ENCODE measurements around the gene GPR180.

GPR180 gene

GRCh38 chr13:94585543-94586101 lies 16.0 kb upstream of the GPR180 start:
- Histone ChIP-seq H3K79me2 (ENCODE audit: insufficient read depth, low read length) (peaks cover 32% of the 10 kb centered on the region), H3K4me3 (ENCODE audit: low read length, poor library complexity, severe bottlenecking) (no peak overlapping the region), H3K9ac (ENCODE audit: low read depth, low read length, poor library complexity, severe bottlenecking) (no peak overlapping the region), H3K27me3 (ENCODE audit: insufficient read depth, low read length, poor library complexity, severe bottlenecking) (no peaks in the 10 kb centered on the region), H3F3A (ENCODE audit: low read depth) (no peaks in the 10 kb centered on the region), H3K4me2 (ENCODE audit: low read depth, low read length, poor library complexity, severe bottlenecking) (no peak overlapping the region), H4K20me1 (ENCODE audit: insufficient read depth, low read length, poor library complexity, severe bottlenecking) (peaks cover 15% of the 10 kb centered on the region), H2AFZ (ENCODE audit: low read length) (no peak overlapping the region), H3K36me3 (ENCODE audit: insufficient read depth, low read length) (peaks cover 41% of the 10 kb centered on the region; the same call in 1 of the 2 replicates), H3K9me2 (replicated peaks; ENCODE audit: low read depth, low read length) (no peaks in the 10 kb centered on the region), H3K4me1 (ENCODE audit: insufficient read depth, low read length, poor library complexity, severe bottlenecking) (peaks cover 6% of the 10 kb centered on the region), H3K9me3 (ENCODE audit: insufficient read depth, low read depth, low read length) (no peaks in the 10 kb centered on the region)
- no peak for TF ChIP-seq EZH2phosphoT487 (IDR thresholded peaks at IDR 0.05; ENCODE audit: borderline replicate concordance)
- no peak for TF ChIP-seq CTCF (conservative IDR thresholded peaks at IDR 0.05; ENCODE audit: low read length)

GRCh38 chr13:94586371-94586770 lies 15.3 kb upstream of the GPR180 start:
- H2AFZ ChIP-seq (ENCODE audit: low read length): no peak overlapping the region
- H3K4me1 ChIP-seq (ENCODE audit: insufficient read depth, low read length, poor library complexity, severe bottlenecking): peaks cover 10% of the 10 kb centered on the region

GRCh38 chr13:94588541-94588940 lies 13.1 kb upstream of the GPR180 start:
- Histone ChIP-seq H3K36me3 (ENCODE audit: insufficient read depth, low read length) (peaks cover 21% of the 10 kb centered on the region; the same call in 1 of the 2 replicates), H3F3A (ENCODE audit: low read depth) (no peaks in the 10 kb centered on the region), H3K9ac (ENCODE audit: low read depth, low read length, poor library complexity, severe bottlenecking) (peak overlapping the region; percentile 1), H3K4me1 (ENCODE audit: insufficient read depth, low read length, poor library complexity, severe bottlenecking) (peaks cover 26% of the 10 kb centered on the region), H2AFZ (ENCODE audit: low read length) (no peak overlapping the region), H3K79me2 (ENCODE audit: insufficient read depth, low read length) (peaks cover 57% of the 10 kb centered on the region), H3K4me2 (ENCODE audit: low read depth, low read length, poor library complexity, severe bottlenecking) (peak overlapping the region; percentile 27), H4K20me1 (ENCODE audit: insufficient read depth, low read length, poor library complexity, severe bottlenecking) (peaks cover 24% of the 10 kb centered on the region), H3K27me3 (ENCODE audit: insufficient read depth, low read length, poor library complexity, severe bottlenecking) (no peaks in the 10 kb centered on the region), H3K4me3 (ENCODE audit: low read length, poor library complexity, severe bottlenecking) (no peak overlapping the region), H3K9me2 (replicated peaks; ENCODE audit: low read depth, low read length) (no peaks in the 10 kb centered on the region), H3K9me3 (ENCODE audit: insufficient read depth, low read depth, low read length) (no peaks in the 10 kb centered on the region)
- TF ChIP-seq EZH2phosphoT487 (IDR thresholded peaks at IDR 0.05; ENCODE audit: borderline replicate concordance) (no peak), CTCF (conservative IDR thresholded peaks at IDR 0.05; ENCODE audit: low read length) (no peak)

More at GRCh38 chr13:94586371-94586770, 15.3 kb upstream of the GPR180 start:
- no peaks in the 10 kb centered on the region for H3F3A ChIP-seq (ENCODE audit: low read depth)
- H3K27me3 ChIP-seq (ENCODE audit: insufficient read depth, low read length, poor library complexity, severe bottlenecking): no peaks in the 10 kb centered on the region
- no peaks in the 10 kb centered on the region for H3K9me2 ChIP-seq (replicated peaks; ENCODE audit: low read depth, low read length)
- peaks cover 19% of the 10 kb centered on the region for H4K20me1 ChIP-seq (ENCODE audit: insufficient read depth, low read length, poor library complexity, severe bottlenecking)
- H3K9ac ChIP-seq (ENCODE audit: low read depth, low read length, poor library complexity, severe bottlenecking): no peak overlapping the region
- H3K36me3 ChIP-seq (ENCODE audit: insufficient read depth, low read length): peaks cover 34% of the 10 kb centered on the region; the same call in 1 of the 2 replicates
- H3K9me3 ChIP-seq (ENCODE audit: insufficient read depth, low read depth, low read length): no peaks in the 10 kb centered on the region
- peaks cover 40% of the 10 kb centered on the region for H3K79me2 ChIP-seq (ENCODE audit: insufficient read depth, low read length)
- peak overlapping the region; percentile 16 for H3K4me2 ChIP-seq (ENCODE audit: low read depth, low read length, poor library complexity, severe bottlenecking)
- H3K4me3 ChIP-seq (ENCODE audit: low read length, poor library complexity, severe bottlenecking): no peak overlapping the region
- no peak for TF ChIP-seq CTCF (conservative IDR thresholded peaks at IDR 0.05; ENCODE audit: low read length)
- no peak for TF ChIP-seq EZH2phosphoT487 (IDR thresholded peaks at IDR 0.05; ENCODE audit: borderline replicate concordance)

Measured in Loucy (cell line).